Astrocyte of the cerebellum (primary cell): Measurements from ENCODE around the gene TFF3.

Experiments used
- DNase-seq: peaks from one replicate; pipeline ENCODE4 v3.0.0-alpha.2; 2011; ENCODE audit warnings: low read depth
- H3K4me3 ChIP-seq: 2 replicates; pipeline ENCODE4 v1.5.1; 2011; ENCODE audit warnings: mild to moderate bottlenecking, low read depth, low read length, moderate library complexity
- CTCF ChIP-seq: IDR thresholded peaks from 2 replicates; pipeline ENCODE4 v1.5.1; 2012; ENCODE audit warnings: low read length, low read depth, moderate library complexity, mild to moderate bottlenecking; ENCODE audit errors: missing control alignments
- in situ Hi-C: cut with HindIII; loops from 2 replicates; pipeline ENCODE4 v1.10.0; 2017; ENCODE audit warnings: low sequenced_read_pairs

TFF3 gene

GRCh38 chr21:42286416-42286815 is 28.8 kb downstream of the TFF3 start:
- H3K4me3 ChIP-seq: no peak overlapping the region
- no peak for TF ChIP-seq CTCF
- DNase-seq: no peak
- in situ Hi-C loops: no loop called here

- H3K4me3 ChIP-seq: no peak overlapping the region
- TF ChIP-seq CTCF: no peak
- no peak for DNase-seq
- in situ Hi-C loops: no loop called here
Observed at GRCh38 chr21:42285569-42286245, 29.5 kb downstream of the TFF3 start.

GRCh38 chr21:42282715-42283114 is 32.5 kb downstream of the TFF3 start:
- no peak for DNase-seq
- H3K4me3 ChIP-seq: no peak overlapping the region
- TF ChIP-seq CTCF: no peak
- in situ Hi-C loops: no loop called here

- in situ Hi-C loops: no loop called here
- DNase-seq: no peak
- TF ChIP-seq CTCF: no peak
- H3K4me3 ChIP-seq: no peak overlapping the region
Observed at GRCh38 chr21:42282021-42282420, 33.2 kb downstream of the TFF3 start.

DNA sequence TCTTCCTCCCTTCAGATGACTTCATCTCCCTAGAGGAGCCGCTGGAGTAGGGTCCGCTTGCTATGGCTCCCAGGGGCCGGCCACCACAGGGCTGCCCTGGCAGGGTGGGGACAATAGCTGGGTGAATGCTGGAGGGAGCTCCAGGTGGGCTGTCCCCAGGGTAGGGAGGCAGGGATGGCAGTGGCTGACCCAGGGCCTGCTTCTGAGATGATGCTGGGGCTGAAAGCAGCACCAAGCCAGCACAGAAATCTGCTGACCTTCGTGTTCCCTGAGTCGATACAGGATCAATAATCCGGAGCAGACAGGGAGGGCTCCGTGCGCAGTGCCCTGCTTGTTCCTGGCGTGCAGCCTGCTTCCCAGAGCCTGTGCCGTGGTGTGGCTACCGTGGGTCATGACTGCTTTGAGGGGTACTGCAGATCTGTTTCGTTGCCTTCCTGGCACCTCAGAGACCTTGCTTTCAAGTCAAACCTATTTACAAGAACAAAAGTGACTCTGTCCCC is 34.0 kb downstream of the TFF3 start:
- H3K4me3 ChIP-seq: no peak overlapping the region
- no peak for TF ChIP-seq CTCF
- in situ Hi-C loops: no loop called here
- DNase-seq: no peak

DNA sequence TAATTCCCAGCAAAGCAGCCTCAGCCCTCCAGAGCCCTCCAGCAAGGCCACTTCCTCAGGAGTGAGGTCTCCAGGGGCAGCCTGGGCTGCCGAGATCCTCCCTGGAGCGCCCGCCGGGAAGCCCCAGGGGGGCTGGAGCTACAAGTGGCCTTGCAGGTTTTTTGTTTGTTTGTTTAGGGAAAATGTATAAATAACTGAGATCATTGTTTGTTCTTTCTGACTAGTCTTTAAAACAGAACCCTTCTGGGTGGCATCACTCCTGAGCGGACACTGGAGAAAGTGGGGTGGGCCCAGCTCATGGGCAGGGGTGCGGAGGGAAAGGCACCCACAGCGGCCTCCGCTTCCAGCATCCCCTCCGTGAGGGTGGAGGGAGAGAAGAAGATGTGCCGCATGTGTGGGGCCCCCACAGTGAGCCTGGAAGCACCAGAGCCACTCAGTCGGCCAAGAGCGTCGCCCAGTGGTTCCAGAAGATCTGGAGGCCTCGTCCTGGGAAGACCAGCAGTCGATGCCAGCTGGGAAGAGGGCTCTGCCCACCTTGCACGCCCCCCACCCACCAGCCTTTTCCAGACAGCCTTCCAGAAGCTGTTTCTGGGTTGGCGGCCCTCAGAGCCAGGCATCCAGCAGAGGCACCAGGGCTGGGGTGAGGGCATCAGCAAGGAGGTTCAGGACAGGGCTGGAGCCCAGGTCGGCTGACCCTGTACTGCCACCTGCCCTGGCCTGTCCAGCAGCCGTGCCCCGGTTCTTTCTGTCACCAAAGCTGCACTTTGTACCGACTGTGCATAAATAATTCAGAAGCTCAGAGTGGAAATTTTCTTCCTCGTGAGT is 34.6 kb downstream of the TFF3 start:
- H3K4me3 ChIP-seq: no peak overlapping the region
- no peak for TF ChIP-seq CTCF
- in situ Hi-C loops: no loop called here
- DNase-seq: no peak
